Spleen (tissue), 11 donors: ENCODE results near the gene ADAD2. TPM values are rescaled to one million over a fixed set of nuclear protein-coding genes. Genes with fewer than 3 reads are reported as not detected.

Source experiments
- DNase-seq: peaks from one replicate; pipeline ENCODE4 v3.0.0-alpha.2; 2020
- H3K27ac ChIP-seq, 8 donors: fragments of 200-600 bp; sonication (generic) in 7 of 8; 1 replicate in 4 of 8; 2 replicates in 4 of 8; pipeline versions ENCODE4 v1.5.0 to v1.8.0; 2016 to 2021; ENCODE audit warnings: inconsistent platforms in 4 of 8, mild to moderate bottlenecking in 4 of 8, moderate library complexity in 1 of 8
- H3K27me3 ChIP-seq, 7 donors: fragments of 200-600 bp; sonication (generic) in 6 of 7; replicated peaks in 1 of 7; 1 replicate in 4 of 7; 2 replicates in 3 of 7; pipeline versions ENCODE4 v1.5.0 to v1.8.0; 2016 to 2021; ENCODE audit warnings: inconsistent platforms in 3 of 7, mild to moderate bottlenecking in 1 of 7
- H3K36me3 ChIP-seq, 6 donors: fragments of 200-600 bp; sonication (generic) in 5 of 6; 1 replicate in 4 of 6; 2 replicates in 2 of 6; pipeline versions ENCODE4 v1.5.0 to v1.8.0; 2016 to 2021; ENCODE audit warnings: inconsistent platforms in 2 of 6
- H3K4me1 ChIP-seq, 6 donors: fragments of 200-600 bp; sonication (generic) in 5 of 6; 1 replicate in 3 of 6; 2 replicates in 3 of 6; pipeline versions ENCODE4 v1.5.0 to v1.8.0; 2016 to 2021; ENCODE audit warnings: inconsistent platforms in 3 of 6
- H3K4me3 ChIP-seq, 8 donors: fragments of 200-600 bp; sonication (generic) in 7 of 8; 1 replicate in 4 of 8; 2 replicates in 4 of 8; pipeline versions ENCODE4 v1.5.0 to v1.8.0; 2016 to 2021; ENCODE audit warnings: inconsistent platforms in 4 of 8, mild to moderate bottlenecking in 4 of 8, moderate library complexity in 2 of 8
- H3K9me3 ChIP-seq, 8 donors: fragments of 200-600 bp; sonication (generic) in 7 of 8; 1 replicate in 4 of 8; 2 replicates in 4 of 8; pipeline versions ENCODE4 v1.5.0 to v1.8.0; 2016 to 2021; ENCODE audit warnings: inconsistent platforms in 4 of 8
- CTCF ChIP-seq, 11 experiments: fragments of 200-600 bp in 7 of 11; fragments of 450-650 bp in 4 of 11; sonication (generic) in 4 of 11; IDR thresholded peaks in 8 of 11; conservative IDR thresholded peaks in 3 of 11; 1 replicate in 7 of 11; 2 replicates in 4 of 11; pipeline versions ENCODE4 v1.4.0 to v1.8.0; 2016 to 2021; ENCODE audit warnings: antibody characterized with exemption in 11 of 11, inconsistent platforms in 4 of 11, mild to moderate bottlenecking in 1 of 11
- POLR2A ChIP-seq, 3 donors: fragments of 450-650 bp; IDR thresholded peaks; one replicate each; pipeline ENCODE4 v1.5.1; 2017; ENCODE audit warnings: antibody characterized with exemption in 3 of 3, mild to moderate bottlenecking in 1 of 3
- POLR2AphosphoS5 ChIP-seq, 3 donors: sonication (generic); formaldehyde crosslinking; IDR thresholded peaks; one replicate each; pipeline ENCODE4 v1.5.1; 2017; ENCODE audit warnings: antibody characterized with exemption in 3 of 3
- WGBS, 5 donors: extraction: QIAGEN DNeasy Blood & Tissue Kit in 3 of 5; methylation state at CpG; one replicate each; pipeline versions ENCODE4 v1.1.5 to v1.1.7; 2013 to 2018; 5-methylcytosine and 5-hydroxymethylcytosine counted together
- intact Hi-C: fragments of 100-400 bp; cut with DNase I; formaldehyde crosslinking; loops from one replicate; pipeline ENCODE4 v1.15.0; 2023; ENCODE audit warnings: low total_unique reads
- polyA plus RNA-seq, 3 donors: library from polyadenylated mRNA; stranded (reverse); fragments of 200-250 nt; gene quantifications; one replicate each; pipeline ENCODE4 v1.2.1, GENCODE V29; 2013
- total RNA-seq, 7 donors: library from RNA; depleted of rRNA in 3 of 7; stranded (reverse); fragments of >200 nt in 3 of 7; fragmentation: NEBNext Ultra II Directional in 4 of 7; extraction: Animal tissue kit (Norgen Biotek cat#: 25700) in 4 of 7; gene quantifications; one replicate each; pipeline versions ENCODE4 v1.1.0 to v1.2.1, GENCODE V29; 2016 to 2021
- donor health status: healthy with polysubstance abuse.
- donor health status: DM: no; HTN: no; CAD: no; lungs with moderate emphysema.
- donor health status: DM: no; HTN: no; CAD: no.
- donor health status: Bipolar disorder and iron deficiency.
- donor health status: healthy.
- donor health status: DM: no; HTN: no; CAD: no.
- donor health status: DM: yes; HTN: yes; CAD: no.

Gene ADAD2
- total and polyA plus RNA-seq, 10 donors = 2.5 to 86.5 (median 7.0) TPM

GRCh38 chr16:84194018-84194417 lies 3.1 kb downstream of the ADAD2 start:
- 72 to 89% (median 79%) methylated on average over 11 of the region's 11 CpGs for WGBS, 5 donors
- Histone ChIP-seq H3K36me3 (no peaks in the 10 kb centered on the region), H3K4me3 (peak overlapping the region in 1 of 8 donors; percentile 52), H3K4me1 (peaks cover 0 to 12% (median 0%) of the 10 kb centered on the region in 6 donors), H3K9me3 (no peaks in the 10 kb centered on the region), H3K27ac (no peak overlapping the region), H3K27me3 (peaks cover 0 to 31% (median 0%) of the 10 kb centered on the region in 7 donors)
- intact Hi-C loops = no loop called here
- no peak for TF ChIP-seq CTCF (IDR thresholded peaks at IDR 0.05 in 8 of 11, conservative IDR thresholded peaks at IDR 0.05 in 3 of 11)
- TF ChIP-seq POLR2A (IDR thresholded peaks at IDR 0.05) = no peak
- no peak for TF ChIP-seq POLR2AphosphoS5 (IDR thresholded peaks at IDR 0.05)
- DNase-seq = no peak

- H3K4me1 ChIP-seq = peaks cover 0 to 14% (median 2%) of the 10 kb centered on the region in 6 donors
- H3K27me3 ChIP-seq = peaks cover 0 to 31% (median 0%) of the 10 kb centered on the region in 7 donors
- H3K36me3 ChIP-seq = no peaks in the 10 kb centered on the region
- peak overlapping the region in 2 of 8 donors; percentile 6 to 52 for H3K4me3 ChIP-seq
- WGBS, 5 donors = 50 to 64% (median 55%) methylated on average over 32 to 34 of the region's 34 CpGs
- no peak overlapping the region for H3K27ac ChIP-seq
- DNase-seq = no peak
- intact Hi-C loops = no loop called here
- TF ChIP-seq POLR2A (IDR thresholded peaks at IDR 0.05) (no peak), POLR2AphosphoS5 (IDR thresholded peaks at IDR 0.05) (peak; percentile 15 to 58 (median 27))
- no peaks in the 10 kb centered on the region for H3K9me3 ChIP-seq
Measured at GRCh38 chr16:84194470-84195200, 3.7 kb downstream of the ADAD2 start.

- Histone ChIP-seq H3K36me3 (no peaks in the 10 kb centered on the region), H3K27me3 (peaks cover 0 to 31% (median 0%) of the 10 kb centered on the region in 7 donors), H3K27ac (no peak overlapping the region), H3K9me3 (no peaks in the 10 kb centered on the region), H3K4me3 (no peak overlapping the region), H3K4me1 (peaks cover 0 to 18% (median 3%) of the 10 kb centered on the region in 6 donors)
- TF ChIP-seq POLR2A (IDR thresholded peaks at IDR 0.05) = no peak
- peak in 1 of 3 donors; percentile 3 for TF ChIP-seq POLR2AphosphoS5 (IDR thresholded peaks at IDR 0.05)
- WGBS, 5 donors = 83 to 90% (median 90%) methylated on average over 11 to 38 of the region's 38 CpGs
- intact Hi-C loops = no loop called here
- no peak for DNase-seq
Measured at GRCh38 chr16:84195201-84196093, 4.5 kb downstream of the ADAD2 start.

GRCh38 chr16:84196101-84196500 lies 5.1 kb downstream of the ADAD2 start:
- H3K27ac ChIP-seq = no peak overlapping the region

More at GRCh38 chr16:84196101-84196500, 5.1 kb downstream of the ADAD2 start:
- Histone ChIP-seq H3K9me3 (no peaks in the 10 kb centered on the region), H3K36me3 (no peaks in the 10 kb centered on the region), H3K27me3 (peaks cover 0 to 31% (median 0%) of the 10 kb centered on the region in 7 donors), H3K4me3 (no peak overlapping the region), H3K4me1 (peaks cover 0 to 18% (median 3%) of the 10 kb centered on the region in 6 donors)
- WGBS, 5 donors = 80 to 98% (median 91%) methylated on average over 3 to 16 of the region's 16 CpGs
- no peak for DNase-seq
- intact Hi-C loops = no loop called here
- no peak for TF ChIP-seq CTCF (IDR thresholded peaks at IDR 0.05 in 8 of 11, conservative IDR thresholded peaks at IDR 0.05 in 3 of 11)
- no peak for TF ChIP-seq POLR2A (IDR thresholded peaks at IDR 0.05)
- no peak for TF ChIP-seq POLR2AphosphoS5 (IDR thresholded peaks at IDR 0.05)
